ENCODE data around the gene WASF3.

Gene WASF3

DNA sequence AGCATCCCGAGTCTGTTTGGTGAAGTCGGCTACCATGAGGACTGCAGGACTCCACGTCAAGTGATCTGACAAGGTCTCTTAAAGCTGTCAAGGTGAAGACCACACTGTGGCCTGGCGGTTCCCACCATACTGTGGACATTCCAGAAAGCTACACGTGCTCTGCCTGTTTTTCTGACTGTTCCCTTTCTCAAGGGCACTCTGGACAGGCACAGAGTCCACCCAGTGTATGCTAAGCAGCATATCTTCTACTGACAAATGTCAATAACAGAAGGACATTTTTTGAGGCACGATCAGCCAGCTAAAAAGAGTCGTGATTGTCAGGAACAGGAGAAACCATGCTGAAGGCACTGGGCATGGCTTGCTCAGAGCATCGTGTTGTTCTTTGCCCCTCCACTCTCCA, 12.8 kb upstream of the WASF3 start:
- no peak for DNase-seq

DNA sequence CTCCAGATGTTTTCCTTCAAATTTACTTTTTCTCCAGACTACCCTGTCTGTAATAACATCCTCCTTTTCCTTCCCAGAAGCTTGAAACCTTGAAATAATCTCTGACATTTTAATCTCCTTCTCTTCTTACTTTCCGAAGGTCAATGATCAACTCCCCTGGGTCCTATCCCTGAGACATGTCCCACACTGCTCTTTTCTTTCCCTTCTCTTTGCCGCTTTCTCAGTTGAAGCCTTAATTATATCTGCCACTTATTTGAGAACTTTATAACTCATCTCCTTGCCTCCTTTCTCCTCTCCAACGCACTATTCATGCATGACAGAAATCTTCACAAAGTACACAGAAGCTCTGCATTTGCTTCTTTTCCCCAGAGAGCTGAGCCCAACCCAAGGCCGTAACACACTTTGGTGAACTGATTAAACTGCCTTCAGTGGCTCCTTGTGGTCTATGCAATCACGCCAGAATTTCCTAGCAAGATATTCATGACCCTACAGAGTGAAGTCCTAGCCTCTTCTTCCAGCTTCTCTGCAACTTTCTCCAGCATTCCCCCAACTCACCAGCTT, 9.2 kb upstream of the WASF3 start:
- DNase-seq: no peak

DNA sequence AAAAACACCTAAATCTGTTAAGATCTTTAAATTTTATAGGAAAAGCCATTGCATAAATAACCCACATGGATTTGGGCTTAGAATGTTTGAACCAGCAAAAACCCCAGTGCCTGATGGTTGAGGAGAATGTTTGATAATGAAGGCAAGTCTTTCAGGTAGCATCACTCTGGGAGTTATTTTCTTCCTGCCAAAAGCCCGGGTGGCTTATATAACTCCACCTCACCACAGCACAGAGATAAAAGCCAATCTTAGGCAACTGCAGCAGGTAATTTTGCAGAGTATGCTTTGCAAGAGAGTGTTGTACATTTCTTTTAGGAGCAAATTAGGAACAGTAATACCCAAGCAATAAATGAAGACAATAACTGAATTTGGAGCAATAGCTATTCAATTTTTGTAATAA, 7.8 kb upstream of the WASF3 start:
- no peak for DNase-seq

DNA sequence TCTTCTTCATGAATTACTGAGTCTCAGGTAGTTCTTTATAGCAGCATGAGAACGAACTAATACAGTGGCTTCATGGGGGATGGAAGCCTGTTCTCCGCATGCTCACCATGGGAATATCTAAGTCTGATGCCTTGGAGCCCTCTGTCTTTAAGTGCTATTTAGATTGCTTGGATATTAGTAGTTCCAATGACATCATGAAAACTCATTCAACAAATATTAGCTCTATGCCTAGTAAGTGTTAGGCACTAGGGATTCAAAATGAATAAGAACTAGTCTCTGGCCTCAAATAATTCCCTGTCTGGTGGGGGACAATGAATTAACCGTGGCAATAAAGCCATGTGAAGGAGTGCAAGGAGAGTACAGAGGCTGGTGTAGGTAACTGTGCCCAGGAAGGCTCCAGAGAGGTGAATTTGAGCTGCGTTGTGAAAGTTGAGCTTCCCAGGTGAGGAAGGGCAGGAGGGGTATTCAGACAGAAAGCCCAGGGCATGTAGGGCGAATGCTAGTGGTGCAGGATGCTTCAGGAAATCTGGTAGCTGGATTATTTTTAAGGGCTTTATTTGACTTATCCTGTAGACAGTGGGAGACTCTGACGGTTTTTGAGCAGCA, 6.1 kb upstream of the WASF3 start:
- no peak for DNase-seq

DNA sequence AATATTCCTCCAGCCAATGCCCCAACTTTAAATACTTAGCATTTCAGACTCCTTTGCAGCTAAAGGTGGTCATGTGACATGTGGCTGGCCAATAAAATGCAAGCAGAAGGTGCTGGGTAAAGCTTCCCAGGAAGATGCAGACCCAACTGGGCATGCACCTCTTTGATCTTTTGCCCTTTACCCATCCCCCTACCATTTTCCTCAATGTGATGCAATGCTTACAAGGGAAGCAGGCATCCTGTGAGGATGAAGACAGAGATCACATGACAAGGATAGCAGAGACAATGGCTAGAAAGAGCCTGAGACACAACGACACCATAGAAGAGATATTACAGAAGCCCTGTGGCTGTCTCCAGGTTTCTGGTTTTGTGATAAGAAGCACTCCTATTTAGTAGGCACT, 2.1 kb upstream of the WASF3 start:
- no peak for DNase-seq

DNA sequence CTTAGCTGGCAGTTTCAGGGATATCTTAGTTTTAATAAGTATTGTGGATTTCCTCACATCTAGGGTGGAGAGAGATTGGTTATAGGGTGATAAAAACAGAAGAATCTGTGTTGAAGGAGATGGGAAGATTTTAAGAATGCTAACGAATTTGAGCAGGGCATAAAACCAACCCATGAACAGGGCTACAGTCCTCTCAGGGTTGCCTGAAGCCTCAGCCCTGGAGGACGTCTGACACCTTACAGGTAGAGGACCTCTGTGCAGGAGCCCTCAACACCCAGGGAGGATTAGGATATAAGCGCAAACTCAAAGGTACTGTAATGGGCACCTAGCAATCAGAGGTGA, 461 bp upstream of the WASF3 start:
- DNase-seq: no peak

DNA sequence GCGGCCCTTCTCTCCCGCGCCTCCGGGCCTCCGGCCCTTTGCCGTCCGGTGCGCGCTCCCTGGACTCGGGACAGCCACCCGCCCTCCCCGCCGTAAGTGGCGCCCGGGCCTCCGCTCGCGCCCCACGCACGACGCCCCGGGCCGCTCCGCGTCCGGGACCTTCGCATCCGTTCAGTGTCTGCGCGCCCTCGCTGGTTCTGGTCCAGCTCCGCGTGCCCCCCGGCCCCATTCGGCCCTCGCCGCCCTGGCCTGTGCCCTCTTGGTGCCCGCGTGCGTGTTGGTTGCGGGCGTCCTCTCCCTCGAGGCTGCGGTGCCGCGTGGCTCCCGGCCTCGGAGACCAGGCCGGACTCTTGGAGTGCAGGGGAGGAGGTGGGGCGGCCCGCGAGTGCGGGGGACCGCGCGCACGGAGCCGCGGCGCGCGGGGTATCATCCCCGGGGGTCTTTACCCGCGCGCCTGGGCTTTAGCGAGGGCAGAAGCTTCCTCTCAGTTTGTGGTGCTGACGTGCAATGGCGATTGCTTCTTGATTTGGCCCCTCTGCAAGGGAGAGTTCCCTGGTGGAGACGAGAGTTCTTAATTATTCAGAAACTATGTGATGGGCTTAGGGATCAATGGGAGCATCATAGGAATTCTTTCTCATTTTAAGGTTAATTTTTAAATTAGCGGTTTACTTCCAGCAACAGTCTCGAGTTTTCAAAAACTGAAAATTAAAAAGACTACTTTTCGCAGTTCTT, 757 bp downstream of the WASF3 start:
- DNase-seq: peak; percentile 15

DNA sequence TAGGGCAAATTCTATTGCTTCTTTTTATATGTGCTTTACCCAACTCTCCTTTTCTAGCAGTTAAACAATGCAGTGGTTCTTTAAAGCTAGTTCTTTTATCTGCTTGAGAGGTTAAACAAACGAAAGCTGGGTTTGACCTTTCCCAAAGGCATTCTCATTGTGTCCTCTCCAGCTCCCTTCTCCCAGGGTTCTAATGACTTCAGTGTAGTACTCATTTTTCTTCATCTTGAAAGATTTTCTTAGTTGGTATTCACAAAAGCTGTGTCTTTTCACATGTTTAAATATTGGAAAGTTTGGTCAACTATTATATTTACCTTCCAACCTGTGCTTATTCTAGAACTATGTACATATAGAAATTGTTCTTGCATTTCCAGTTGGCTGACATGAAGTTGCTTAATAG, 1.5 kb downstream of the WASF3 start:
- DNase-seq: no peak

DNA sequence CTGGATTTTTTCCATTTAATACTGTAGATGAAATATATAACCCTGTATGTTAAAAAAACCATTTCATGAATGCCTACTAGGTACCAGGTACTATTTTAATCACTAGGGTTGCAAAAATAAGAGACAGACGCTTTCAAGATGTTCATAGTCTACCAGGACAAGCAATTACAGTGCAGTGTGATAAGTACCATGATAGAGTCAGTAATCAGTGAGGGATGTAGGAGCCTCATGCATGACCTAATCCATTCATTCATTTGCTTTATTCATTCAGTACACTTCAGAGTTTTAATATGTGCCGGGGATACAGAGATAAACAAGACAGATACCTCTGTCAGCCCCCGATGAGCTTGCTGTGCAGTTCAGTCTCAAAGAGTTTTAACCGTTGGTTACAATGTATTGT, 3.0 kb downstream of the WASF3 start:
- no peak for DNase-seq

DNA sequence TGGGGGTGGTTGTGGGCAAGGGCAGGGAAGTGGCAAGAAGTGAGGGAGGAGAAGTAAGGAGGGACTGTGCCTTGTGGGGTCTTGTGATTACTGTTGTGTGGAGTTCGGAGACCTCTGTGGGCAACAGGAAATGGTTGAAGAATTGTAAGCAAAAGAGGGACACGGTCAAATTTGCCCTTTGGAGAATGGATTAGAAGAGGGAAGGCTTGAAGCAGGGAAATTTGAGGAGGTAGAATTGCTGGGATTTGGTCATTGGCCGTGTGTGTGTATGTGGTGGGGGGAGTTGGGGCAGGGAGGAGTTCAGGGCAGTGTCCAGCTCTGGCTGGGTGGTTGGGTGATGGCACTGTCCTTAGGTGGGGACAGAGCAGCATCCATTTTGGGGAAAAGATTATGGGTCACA, 3.6 kb downstream of the WASF3 start:
- DNase-seq: no peak

DNA sequence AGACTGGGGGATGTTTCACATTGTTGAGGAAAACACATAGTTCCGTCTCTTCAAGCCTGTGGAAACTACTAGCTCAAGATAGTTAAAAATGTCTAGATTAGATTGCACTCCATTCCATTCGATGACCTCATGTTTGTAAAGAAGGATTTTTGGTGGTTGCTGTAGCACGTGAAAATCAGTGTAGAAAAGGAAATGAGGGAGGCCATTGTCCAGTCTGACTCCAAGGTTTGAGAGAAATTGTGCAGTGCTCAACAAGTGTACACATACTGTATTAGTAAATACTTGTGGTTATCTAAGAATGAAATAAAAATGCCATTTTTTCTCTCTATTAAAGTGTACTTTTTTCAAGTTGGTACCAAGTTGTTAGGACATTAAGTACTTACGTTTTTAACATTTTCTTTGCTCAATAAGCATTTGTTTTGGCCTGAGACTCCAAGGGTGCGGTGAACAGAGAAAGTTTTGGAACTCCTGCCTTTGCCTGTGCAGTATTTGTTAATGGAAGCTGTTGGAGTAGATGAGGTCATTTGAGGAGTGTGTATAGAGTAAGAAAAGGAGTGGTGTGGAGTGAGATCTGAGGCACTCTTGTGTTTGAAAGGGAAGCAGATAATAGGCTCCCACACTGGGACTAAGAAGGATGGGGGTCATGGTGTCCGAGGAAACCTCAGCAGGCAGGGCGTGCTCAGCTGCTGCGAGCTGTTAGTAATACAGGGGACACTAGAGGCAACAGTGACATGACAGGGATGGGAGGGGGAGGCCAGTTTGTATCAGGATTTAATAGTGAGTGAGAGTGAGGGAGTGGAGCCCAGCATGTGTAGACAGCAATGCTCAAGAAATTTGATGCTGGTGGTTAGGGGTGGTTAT, 4.4 kb downstream of the WASF3 start:
- peak; percentile 68 for DNase-seq

DNA sequence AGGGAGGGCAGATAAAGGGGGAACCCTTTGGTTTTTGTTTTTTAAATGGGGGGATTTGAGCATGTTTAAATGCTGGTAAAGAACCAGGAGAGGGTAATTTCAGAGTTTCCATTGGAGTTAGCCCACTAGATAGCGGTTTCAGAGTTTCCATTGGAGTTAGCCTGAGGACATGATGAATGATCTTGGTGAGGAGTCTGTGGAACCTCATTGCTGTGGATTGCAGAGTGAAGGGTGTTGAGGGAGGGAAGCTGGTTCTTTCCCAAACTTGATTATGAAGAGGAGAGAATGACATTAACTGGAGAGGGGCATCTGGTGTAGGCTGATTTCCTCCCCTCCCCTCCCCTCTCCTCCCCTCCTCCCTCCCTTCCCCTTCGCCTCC, 5.0 kb downstream of the WASF3 start:
- DNase-seq: no peak

DNA sequence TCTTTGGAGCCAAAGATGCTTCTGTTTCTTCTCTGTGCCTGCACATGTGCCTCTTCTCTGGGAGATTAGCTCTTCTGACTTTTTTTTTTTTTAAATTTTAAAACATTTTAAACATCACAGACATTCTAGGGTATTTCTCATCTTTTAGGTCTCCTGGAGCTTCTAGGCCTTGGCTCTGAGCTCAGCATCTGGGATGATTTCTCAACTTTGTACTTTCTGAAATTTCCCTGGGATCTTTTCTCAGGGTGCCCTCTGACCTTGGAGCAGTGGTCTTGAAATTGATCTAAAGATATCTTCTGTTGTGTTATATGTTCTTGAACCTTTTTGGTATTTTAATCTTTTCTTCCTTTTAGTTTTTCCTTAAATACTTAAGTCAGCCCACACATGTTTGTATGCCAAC, 6.2 kb downstream of the WASF3 start:
- no peak for DNase-seq

DNA sequence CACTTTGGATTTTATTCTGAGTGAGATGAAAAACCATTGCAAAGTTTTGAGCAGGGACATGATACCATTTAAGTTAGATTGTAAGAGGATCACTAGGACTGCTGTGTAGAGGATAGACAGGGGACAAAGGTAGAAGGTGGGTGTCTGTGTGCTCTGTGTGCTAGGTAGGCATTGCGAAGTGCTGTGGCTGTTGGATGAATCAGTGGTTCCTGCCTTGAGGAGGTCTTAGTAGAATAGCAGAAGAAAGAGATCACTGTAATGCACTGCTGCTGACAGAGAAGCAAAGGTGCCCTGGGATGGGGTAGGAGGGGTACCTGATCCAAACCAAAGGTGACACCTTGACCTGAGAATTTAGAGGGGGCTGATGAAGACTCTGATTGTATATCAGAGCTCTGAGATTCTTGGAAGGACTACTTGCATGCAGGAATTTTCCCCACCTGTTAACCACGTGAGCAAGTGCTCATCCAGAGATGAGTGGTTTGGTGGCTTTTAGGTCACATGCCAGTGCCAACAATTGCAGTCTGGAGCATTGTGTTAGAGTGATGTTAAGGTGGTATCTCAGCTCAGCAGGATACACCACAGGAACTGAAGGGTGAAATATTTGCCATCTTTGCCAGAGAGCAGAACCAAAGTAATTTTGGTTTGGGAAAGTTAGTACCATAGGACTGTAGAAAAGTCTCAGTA, 10.8 kb downstream of the WASF3 start:
- DNase-seq: no peak

DNA sequence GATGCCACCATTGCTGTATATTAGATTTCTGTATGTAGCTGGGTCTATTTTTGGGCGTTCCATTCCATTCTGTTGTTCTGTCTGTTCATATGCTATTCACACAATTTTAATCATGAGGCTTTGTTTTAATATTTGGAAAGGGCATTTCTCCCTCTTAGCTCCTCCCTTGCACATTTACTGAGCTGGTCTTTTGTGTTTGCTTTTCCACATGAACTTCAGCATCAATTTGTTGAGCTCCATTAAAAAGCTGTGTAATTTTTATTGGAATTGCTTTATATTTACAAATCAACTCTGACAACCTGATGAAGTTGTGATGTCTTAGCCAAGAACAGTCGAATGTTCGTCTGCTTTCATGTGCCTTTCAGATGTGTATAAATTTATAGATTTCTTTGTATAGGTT, 14.0 kb downstream of the WASF3 start:
- no peak for DNase-seq

DNA sequence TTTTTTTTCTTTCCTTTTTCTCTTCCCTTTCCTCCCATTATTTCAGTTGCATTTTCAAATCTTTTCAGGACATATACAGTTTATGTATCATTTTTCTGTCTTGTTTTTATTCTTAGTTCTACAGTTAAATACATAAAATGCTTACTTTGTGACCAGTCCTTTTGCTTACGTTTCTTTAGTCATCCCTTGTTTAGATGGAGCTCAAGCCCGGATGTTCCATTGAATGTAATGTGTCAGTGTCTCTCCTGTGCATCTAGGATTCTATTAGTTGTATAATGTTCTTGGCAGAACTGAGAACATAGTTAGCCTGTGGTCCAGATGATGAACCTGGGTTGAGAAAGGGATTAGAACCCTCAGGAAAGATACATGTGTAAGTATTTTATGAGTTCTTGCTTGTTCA, 17.8 kb downstream of the WASF3 start:
- no peak for DNase-seq

DNA sequence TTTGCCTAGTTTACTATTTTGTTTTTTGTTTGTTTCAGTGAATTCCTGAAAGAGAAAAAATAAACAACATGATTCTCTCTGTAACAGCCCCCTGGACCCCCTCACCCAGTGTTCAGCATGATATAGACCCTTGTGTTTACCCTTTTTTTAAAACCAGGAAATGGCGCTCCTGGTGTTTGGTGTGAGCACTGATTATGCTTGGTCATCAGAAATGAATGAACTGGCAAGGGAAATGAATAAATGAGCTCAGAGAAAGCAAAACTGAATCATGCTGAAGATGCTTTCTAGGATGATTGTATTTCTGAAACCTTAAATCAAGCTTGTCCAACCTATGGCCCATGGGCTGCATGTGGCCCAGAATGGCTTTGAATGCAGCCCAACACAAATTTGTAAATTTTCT, 22.1 kb downstream of the WASF3 start:
- no peak for DNase-seq

DNA sequence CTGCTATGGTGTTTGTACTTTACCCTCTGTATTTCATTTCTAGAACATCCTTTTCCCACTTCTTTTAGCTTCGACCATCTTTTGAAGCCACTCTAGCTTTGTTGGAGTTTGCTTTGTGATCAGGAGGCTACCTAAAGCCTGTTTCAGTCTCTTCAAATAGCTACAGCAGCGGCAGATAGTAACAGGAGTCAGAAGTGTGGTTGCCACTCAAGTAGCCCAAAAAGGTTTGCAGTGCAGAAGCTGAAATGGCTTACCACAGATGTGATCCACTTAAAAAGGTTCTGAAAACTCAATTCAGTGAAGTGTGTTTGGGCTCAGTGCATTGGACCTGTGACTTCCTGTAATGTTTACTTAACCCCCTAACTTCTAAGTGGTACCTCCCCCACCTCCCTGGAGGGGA, 26.2 kb downstream of the WASF3 start:
- no peak for DNase-seq

DNA sequence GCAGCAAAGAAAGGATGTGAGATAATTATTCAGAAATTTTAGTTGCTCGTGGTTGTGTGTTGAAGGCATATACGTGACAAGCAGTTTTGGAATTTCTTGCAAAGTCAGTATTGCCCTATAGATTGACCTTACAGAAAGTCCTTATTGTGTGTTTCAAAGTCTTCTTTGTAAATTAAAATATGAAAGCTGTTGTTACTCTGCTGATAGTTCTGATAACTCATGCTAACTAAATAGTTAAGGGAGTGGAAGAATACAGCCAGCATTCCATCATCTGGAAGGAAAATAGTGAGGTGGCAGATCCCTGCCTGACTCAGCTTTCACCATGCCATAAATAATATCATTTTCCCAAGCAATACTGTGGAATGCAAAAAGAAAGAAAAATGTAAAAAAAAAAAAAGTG, 27.2 kb downstream of the WASF3 start:
- peak; percentile 89 for DNase-seq

DNA sequence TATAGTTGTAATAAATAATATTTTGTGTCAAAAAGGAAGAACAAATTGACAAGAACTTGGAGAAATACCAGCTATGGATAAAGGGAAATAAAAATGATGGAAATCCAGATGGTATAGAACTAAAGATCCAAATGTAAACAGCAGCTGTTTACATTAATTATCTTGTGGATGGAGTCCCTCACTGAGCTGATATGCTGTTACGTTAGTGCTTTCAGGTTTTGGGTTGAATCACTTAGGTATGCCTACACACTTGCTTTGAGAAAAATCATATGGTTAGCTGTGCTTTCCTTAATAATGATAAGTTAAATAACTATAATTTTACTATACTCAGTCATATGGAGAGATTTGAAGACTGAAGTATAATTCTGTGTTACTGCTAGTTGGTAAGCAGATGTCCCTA, 27.7 kb downstream of the WASF3 start:
- DNase-seq: no peak

DNA sequence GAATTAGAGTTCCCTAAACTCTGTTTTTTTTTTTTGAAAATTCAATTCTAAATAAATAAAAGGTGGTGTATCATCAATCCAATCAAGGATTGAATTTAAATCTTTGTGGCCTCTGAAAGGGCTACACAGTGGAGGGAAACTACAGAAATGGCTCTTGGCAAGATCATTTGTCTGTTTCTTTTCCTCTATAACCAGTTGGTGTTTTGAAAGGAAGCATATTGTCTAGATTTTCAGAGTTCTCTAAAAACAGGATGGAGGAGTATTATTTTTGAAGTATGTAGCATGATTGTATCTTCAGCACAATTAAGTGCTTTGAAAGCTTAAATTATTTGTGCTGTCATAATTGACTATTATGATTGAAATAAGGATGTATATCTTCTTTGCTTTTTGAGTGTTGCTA, 29.8 kb downstream of the WASF3 start:
- no peak for DNase-seq

DNA sequence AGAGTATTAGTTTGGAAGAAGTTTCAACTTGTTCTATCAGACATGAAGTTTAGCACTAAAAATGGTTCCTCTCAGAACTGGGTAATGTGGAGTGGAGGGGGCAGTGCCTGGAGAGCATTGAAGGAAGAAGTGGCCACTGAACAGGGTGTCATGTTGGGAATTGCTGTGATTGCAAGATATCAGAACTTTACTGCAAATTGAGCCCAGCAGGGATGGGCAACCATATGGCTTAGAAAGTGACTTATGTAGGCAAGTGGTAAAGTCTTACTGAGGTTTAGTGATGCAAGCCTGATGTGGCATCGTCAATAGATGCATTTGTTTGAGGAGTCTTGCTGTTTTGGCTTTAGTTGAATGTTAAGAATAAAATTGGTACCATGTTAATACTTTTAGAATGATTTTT, 31.7 kb downstream of the WASF3 start:
- DNase-seq: no peak

DNA sequence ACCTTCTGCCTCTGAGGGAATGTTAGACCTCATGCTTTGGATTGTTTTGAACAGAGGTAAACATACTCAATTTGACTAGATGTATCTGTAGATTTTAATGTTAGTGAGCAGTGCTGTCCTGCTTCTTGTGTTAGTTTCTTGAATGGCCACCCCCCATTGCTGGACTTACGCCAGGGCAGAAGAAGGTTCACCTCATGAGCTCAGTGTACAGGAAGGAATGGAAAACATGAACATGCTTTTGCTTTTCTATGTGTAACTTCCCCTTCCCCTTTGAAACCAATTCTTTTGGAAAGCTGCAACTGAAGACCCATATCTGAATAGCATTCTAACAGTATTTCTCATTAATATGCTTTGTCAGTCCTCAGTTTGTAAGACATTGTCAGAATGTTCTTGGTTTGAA, 32.3 kb downstream of the WASF3 start:
- DNase-seq: peak; percentile 39
